ENCODE results near the gene COL1A1.

Gene COL1A1

DNA sequence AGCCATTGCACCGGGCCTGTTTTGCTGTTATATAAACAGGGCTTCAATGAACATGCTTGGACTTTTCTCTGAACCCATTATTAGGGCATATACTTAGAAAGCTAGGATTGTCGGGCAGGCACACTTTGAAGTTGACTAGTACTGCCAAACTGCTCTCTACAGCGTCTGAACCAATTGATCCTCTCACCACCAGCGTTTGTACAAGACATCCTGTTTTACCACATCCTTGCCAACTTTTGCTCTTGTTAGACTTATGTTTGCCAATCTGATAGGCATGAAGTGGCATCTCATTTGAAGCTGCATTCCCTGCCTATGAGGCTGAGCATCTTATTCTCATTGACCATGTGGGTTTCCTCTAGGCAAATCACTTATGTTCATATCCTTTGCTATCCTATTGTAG lies 43.5 kb downstream of the COL1A1 start:
- peaks cover 23 to 38% of the 10 kb centered on the region in 2 donors for H3K4me1 ChIP-seq (ENCODE audit: control insufficient read depth in 1 of 2, insufficient read depth in 2 of 2, low read length in 2 of 2)
- no peaks in the 10 kb centered on the region for H3K9me3 ChIP-seq (ENCODE audit: control insufficient read depth in 1 of 2, low read length in 2 of 2)
- no peak overlapping the region for H3K27ac ChIP-seq (ENCODE audit: low read length)
- H3K27me3 ChIP-seq (ENCODE audit: low read depth, low read length) = no peaks in the 10 kb centered on the region
- no peak overlapping the region for H3K4me3 ChIP-seq (ENCODE audit: low read depth in 1 of 2, low read length in 2 of 2)
- H3K36me3 ChIP-seq (ENCODE audit: control insufficient read depth in 1 of 2, insufficient read depth in 2 of 2, low read length in 2 of 2) = no peaks in the 10 kb centered on the region

DNA sequence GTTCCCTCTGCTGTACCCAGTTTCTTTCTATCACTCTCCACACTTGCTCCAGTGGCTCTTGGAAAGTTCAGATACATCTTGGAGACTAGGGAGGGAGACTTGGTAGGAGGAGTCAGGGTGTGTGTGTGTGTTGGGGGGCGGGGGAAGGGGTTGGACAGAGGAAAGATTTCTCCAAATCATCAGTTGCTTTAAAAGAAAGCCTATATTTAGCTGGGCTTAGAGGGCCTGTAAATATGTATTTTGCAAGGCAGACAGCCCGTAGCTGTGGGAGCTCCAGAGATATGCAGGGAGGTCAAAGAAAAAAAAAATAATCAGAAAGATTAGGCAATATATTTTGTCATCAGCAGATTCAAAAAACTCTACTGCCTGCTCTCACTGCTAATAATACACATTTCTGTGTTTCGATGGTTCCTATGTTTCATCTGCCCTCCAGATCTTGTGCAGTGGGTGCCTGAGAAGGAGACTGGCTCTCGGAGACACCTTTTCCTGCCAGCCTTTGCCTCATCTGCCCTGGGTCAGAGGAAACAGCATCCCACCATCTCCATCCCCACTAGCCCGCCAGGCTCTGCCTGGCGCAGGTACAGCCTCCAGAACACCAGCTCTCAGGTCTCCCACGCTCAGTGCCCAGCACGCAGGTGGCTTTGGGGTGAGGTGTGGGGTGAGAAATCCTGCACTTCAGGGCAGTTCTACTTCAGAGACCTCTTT lies 46.2 kb downstream of the COL1A1 start:
- Histone ChIP-seq H3K9me3 (ENCODE audit: control insufficient read depth in 1 of 2, low read length in 2 of 2) (no peaks in the 10 kb centered on the region), H3K27ac (ENCODE audit: low read length) (peak overlapping the region; percentile 69), H3K4me3 (ENCODE audit: low read depth in 1 of 2, low read length in 2 of 2) (no peak overlapping the region), H3K36me3 (ENCODE audit: control insufficient read depth in 1 of 2, insufficient read depth in 2 of 2, low read length in 2 of 2) (no peaks in the 10 kb centered on the region), H3K4me1 (ENCODE audit: control insufficient read depth in 1 of 2, insufficient read depth in 2 of 2, low read length in 2 of 2) (peaks cover 29 to 40% of the 10 kb centered on the region in 2 donors), H3K27me3 (ENCODE audit: low read depth, low read length) (no peaks in the 10 kb centered on the region)

- no peak overlapping the region for H3K27ac ChIP-seq (ENCODE audit: low read length)
- no peaks in the 10 kb centered on the region for H3K36me3 ChIP-seq (ENCODE audit: control insufficient read depth in 1 of 2, insufficient read depth in 2 of 2, low read length in 2 of 2)
- no peaks in the 10 kb centered on the region for H3K27me3 ChIP-seq (ENCODE audit: low read depth, low read length)
- H3K4me1 ChIP-seq (ENCODE audit: control insufficient read depth in 1 of 2, insufficient read depth in 2 of 2, low read length in 2 of 2) = peaks cover 29 to 40% of the 10 kb centered on the region in 2 donors
- no peak overlapping the region for H3K4me3 ChIP-seq (ENCODE audit: low read depth in 1 of 2, low read length in 2 of 2)
- no peaks in the 10 kb centered on the region for H3K9me3 ChIP-seq (ENCODE audit: control insufficient read depth in 1 of 2, low read length in 2 of 2)
These were observed 46.8 kb downstream of the COL1A1 start for GRCh38 chr17:50154604-50155003.

GRCh38 chr17:50153650-50154575 lies 47.5 kb downstream of the COL1A1 start:
- Histone ChIP-seq H3K27ac (ENCODE audit: low read length) (no peak overlapping the region), H3K36me3 (ENCODE audit: control insufficient read depth in 1 of 2, insufficient read depth in 2 of 2, low read length in 2 of 2) (no peaks in the 10 kb centered on the region), H3K4me3 (ENCODE audit: low read depth in 1 of 2, low read length in 2 of 2) (no peak overlapping the region), H3K27me3 (ENCODE audit: low read depth, low read length) (no peaks in the 10 kb centered on the region), H3K9me3 (ENCODE audit: control insufficient read depth in 1 of 2, low read length in 2 of 2) (no peaks in the 10 kb centered on the region), H3K4me1 (ENCODE audit: control insufficient read depth in 1 of 2, insufficient read depth in 2 of 2, low read length in 2 of 2) (peaks cover 29 to 44% of the 10 kb centered on the region in 2 donors)

DNA sequence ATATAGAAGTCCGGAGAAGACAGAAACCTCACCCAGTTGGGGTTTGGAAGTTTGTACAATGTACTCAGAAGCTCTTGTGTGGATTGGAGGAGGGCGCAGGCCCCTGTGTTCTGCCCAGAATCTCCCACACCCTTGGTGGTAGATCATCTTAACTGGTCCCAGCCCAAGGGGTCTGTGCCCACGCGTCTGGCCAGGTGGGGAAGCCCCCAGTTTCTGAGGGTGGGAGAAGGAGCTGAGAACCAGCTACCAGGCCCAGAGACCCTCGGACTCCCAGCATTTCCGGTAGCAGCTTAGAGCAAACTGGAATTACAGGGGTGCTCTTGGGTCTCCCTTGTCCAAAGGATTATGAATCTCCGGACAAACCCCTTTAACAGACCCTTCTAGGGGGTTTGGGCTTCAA lies 48.7 kb downstream of the COL1A1 start:
- H3K4me3 ChIP-seq (ENCODE audit: low read depth in 1 of 2, low read length in 2 of 2) = peak overlapping the region; percentile 82 to 88
- H3K27ac ChIP-seq (ENCODE audit: low read length) = peak overlapping the region; percentile 87
- no peaks in the 10 kb centered on the region for H3K36me3 ChIP-seq (ENCODE audit: control insufficient read depth in 1 of 2, insufficient read depth in 2 of 2, low read length in 2 of 2)
- no peaks in the 10 kb centered on the region for H3K27me3 ChIP-seq (ENCODE audit: low read depth, low read length)
- H3K9me3 ChIP-seq (ENCODE audit: control insufficient read depth in 1 of 2, low read length in 2 of 2) = no peaks in the 10 kb centered on the region
- H3K4me1 ChIP-seq (ENCODE audit: control insufficient read depth in 1 of 2, insufficient read depth in 2 of 2, low read length in 2 of 2) = peaks cover 29 to 52% of the 10 kb centered on the region in 2 donors

- H3K4me3 ChIP-seq (ENCODE audit: low read depth in 1 of 2, low read length in 2 of 2) = peak overlapping the region; percentile 82 to 88
- H3K27ac ChIP-seq (ENCODE audit: low read length) = peak overlapping the region; percentile 87
- H3K9me3 ChIP-seq (ENCODE audit: control insufficient read depth in 1 of 2, low read length in 2 of 2) = no peaks in the 10 kb centered on the region
- H3K27me3 ChIP-seq (ENCODE audit: low read depth, low read length) = no peaks in the 10 kb centered on the region
- H3K36me3 ChIP-seq (ENCODE audit: control insufficient read depth in 1 of 2, insufficient read depth in 2 of 2, low read length in 2 of 2) = no peaks in the 10 kb centered on the region
- H3K4me1 ChIP-seq (ENCODE audit: control insufficient read depth in 1 of 2, insufficient read depth in 2 of 2, low read length in 2 of 2) = peaks cover 29 to 59% of the 10 kb centered on the region in 2 donors
These were observed 49.4 kb downstream of the COL1A1 start for GRCh38 chr17:50151937-50152547.

DNA sequence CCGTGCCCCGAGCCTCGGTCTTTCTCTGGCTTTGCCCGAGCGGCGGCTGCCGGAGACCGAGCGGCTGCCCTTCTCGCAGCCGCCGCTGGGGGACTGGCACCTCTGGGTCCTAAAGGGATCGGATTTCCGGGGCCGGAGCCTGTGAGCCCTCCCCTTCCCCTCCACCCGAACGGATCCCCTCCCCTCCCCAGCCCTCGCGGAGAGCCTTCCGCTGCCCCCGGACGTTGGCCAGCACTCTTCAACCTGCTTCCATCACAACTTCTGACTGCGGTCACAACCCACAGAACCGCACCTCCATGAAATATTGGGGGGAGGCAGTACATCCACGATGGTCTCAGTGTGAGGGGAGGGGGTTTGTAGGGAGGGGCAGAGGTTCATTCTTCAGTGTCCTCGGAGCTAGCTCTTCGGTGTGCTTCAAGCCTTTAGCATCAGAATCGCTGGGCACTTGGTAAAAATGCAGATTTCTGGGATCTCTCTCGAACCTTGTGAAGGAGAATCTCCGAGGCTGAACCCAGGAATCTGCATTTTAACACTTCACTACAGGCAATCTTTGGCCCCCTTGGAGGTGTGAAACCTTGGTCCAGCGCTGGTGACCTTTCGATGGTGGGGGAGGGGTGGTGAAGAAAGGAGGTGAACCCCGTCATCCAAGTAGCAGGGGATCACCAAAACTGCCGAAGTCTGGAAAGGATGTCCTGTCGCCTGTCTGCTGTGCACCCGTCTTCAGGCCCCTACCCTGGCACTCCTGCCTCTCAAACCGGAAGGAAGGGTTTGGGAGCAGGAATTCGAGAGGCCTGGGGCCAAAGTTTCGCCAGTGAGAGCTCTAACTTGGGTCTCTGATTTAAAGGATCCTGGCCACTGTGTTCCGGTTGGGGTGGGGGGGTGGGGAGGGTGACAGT lies 50.1 kb downstream of the COL1A1 start:
- peaks cover 35 to 66% of the 10 kb centered on the region in 2 donors for H3K4me1 ChIP-seq (ENCODE audit: control insufficient read depth in 1 of 2, insufficient read depth in 2 of 2, low read length in 2 of 2)
- H3K27me3 ChIP-seq (ENCODE audit: low read depth, low read length) = no peaks in the 10 kb centered on the region
- peak overlapping the region; percentile 93 for H3K27ac ChIP-seq (ENCODE audit: low read length)
- peak overlapping the region; percentile 82 to 88 for H3K4me3 ChIP-seq (ENCODE audit: low read depth in 1 of 2, low read length in 2 of 2)
- H3K9me3 ChIP-seq (ENCODE audit: control insufficient read depth in 1 of 2, low read length in 2 of 2) = no peaks in the 10 kb centered on the region
- H3K36me3 ChIP-seq (ENCODE audit: control insufficient read depth in 1 of 2, insufficient read depth in 2 of 2, low read length in 2 of 2) = no peaks in the 10 kb centered on the region

DNA sequence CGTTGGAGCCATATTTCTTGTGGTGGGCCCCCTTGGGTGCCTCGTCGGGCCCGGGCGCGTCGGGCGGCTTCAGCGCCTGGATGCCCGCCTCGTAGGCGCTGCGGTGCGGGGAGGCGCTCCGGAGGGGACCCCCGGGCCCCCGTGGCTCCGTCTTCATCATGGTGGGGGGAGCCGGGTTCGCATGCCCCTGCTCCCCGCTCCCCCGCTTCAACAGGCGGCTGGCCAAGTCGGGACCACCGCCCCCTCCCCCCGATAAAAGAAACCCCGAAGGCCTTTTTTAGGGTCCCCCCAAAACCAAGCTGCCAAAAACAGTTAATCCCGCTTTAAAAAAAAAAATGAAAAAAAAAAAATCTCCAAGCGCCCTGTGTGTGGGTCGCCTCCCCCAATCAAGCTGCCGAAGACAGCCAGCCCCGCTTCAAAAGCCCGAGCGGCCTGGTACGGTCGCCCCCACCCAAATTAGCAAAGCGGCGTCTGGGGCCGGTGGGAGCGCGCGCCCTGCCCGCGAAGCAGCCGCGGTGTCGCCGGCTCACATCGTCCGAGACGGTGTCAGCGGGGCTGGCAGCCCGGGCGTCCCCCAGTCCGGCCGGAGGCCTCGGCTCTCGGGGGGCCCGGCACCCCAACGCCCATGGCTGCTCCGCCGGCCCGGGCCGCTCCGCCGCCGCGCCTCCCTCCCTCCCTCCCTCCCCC lies 50.9 kb downstream of the COL1A1 start, which contains the start of gene PPP1R9B:
PPP1R9B (minus strand) TSS at position 324 of the 687 bp plus-strand sequence; CDS start at position 160, 164 bp downstream.
- peaks cover 38 to 70% of the 10 kb centered on the region in 2 donors for H3K4me1 ChIP-seq (ENCODE audit: control insufficient read depth in 1 of 2, insufficient read depth in 2 of 2, low read length in 2 of 2)
- no peaks in the 10 kb centered on the region for H3K27me3 ChIP-seq (ENCODE audit: low read depth, low read length)
- no peaks in the 10 kb centered on the region for H3K9me3 ChIP-seq (ENCODE audit: control insufficient read depth in 1 of 2, low read length in 2 of 2)
- H3K36me3 ChIP-seq (ENCODE audit: control insufficient read depth in 1 of 2, insufficient read depth in 2 of 2, low read length in 2 of 2) = no peaks in the 10 kb centered on the region
- peak within 1 kb of the TSS; percentile 93 for H3K27ac ChIP-seq (ENCODE audit: low read length)
- H3K4me3 ChIP-seq (ENCODE audit: low read depth in 1 of 2, low read length in 2 of 2) = peak within 1 kb of the TSS; percentile 82 to 88

DNA sequence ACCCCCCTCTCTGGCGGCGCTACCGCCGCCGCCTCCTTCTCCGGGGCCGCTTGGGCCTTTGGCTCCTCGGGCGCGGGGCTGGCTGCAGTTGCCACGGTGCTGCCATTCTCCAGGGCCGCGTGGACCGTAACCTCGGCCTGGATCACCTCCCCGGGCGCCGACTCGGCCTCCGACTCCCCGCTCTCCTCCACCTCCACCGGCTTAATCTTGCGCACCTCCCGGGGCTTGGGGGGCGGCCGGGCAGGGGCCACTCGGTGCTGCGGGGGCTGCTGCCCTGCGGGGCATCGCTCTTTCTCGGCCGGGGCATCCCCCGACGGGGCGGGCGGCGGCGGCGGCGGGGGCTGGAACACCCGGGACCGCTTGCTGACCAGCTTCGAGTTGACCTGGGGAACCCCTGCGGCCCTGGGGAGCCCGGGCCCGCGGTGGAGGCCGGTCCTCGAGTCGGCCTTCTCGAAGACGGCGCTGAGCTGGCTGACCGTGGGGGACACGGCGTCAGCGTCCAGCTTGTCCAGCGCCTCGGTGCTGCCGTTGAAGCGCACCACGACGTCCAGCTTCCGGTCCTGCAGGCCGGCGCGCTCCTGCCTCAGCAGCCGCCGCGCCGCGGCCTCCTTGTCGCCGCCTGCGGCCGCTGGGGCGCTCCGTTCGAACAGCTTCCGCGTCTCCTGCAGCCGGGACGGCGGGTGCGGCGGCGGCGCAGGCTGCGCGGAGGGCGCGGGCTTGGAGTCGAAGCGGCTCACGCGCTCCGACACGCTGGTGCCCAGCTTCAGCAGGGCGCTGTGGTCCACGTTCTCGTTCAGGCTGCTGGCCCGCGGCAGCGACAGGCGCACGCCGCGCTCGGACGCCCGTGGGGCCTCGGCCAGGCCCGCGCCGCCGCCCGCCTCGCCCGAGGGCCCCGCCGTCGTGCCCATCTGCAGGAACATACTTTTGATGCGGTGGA lies 51.7 kb downstream of the COL1A1 start:
- Histone ChIP-seq H3K27ac (ENCODE audit: low read length) (no peak overlapping the region), H3K9me3 (ENCODE audit: control insufficient read depth in 1 of 2, low read length in 2 of 2) (no peaks in the 10 kb centered on the region), H3K36me3 (ENCODE audit: control insufficient read depth in 1 of 2, insufficient read depth in 2 of 2, low read length in 2 of 2) (peaks cover 1 to 4% of the 10 kb centered on the region in 2 donors), H3K4me3 (ENCODE audit: low read depth in 1 of 2, low read length in 2 of 2) (peak overlapping the region; percentile 60 to 82), H3K4me1 (ENCODE audit: control insufficient read depth in 1 of 2, insufficient read depth in 2 of 2, low read length in 2 of 2) (peaks cover 29 to 67% of the 10 kb centered on the region in 2 donors), H3K27me3 (ENCODE audit: low read depth, low read length) (no peaks in the 10 kb centered on the region)
